ENCODE results near the gene PITRM1. TPM values are rescaled to one million over a fixed set of nuclear protein-coding genes. Genes with fewer than 3 reads are reported as not detected.

The PITRM1 gene
- total and polyA plus RNA-seq, 8 donors: 68.1 to 85.6 (median 71.8) TPM

DNA sequence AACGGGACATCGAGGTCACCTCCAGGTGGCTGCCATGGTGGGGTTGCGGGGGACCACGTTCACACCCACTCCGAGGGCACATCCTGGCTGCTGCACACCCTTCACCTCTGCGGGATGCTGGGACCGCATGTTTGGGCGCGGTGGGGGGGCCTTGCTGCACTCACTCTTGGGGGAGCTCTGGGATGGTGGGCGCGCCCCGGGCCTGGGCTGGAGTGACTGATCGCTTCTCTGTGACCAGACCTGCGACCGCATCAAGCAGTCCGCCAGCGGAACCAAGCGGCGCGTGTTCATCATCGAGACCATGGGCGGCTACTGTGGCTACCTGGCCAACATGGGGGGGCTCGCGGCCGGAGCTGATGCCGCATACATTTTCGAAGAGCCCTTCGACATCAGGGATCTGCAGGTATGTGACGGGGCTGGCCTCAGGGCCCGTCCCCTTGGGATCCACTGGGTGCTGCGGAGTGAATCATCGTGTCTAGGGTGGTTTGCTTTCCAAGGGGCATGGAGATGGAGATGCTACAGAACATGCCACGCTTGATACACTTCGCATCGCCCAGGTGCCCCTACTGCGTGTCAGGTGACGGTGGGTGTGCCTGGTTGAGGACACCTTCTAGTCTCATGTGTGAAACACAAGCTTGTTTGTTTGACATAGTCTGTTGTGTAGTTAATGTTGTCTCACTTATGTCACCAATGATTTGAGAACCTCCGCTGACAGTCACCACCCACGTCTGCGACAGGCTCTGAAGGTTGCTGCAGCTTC lies 42.8 kb downstream of the PITRM1 start:
- peaks cover 0 to 10% of the 10 kb centered on the region in 2 donors for H3K9me3 ChIP-seq
- intact Hi-C loops (cut with DNase I): no loop called here
- H3K4me1 ChIP-seq: no peaks in the 10 kb centered on the region
- H3K4me3 ChIP-seq: no peak overlapping the region
- TF ChIP-seq, protein P1, sequence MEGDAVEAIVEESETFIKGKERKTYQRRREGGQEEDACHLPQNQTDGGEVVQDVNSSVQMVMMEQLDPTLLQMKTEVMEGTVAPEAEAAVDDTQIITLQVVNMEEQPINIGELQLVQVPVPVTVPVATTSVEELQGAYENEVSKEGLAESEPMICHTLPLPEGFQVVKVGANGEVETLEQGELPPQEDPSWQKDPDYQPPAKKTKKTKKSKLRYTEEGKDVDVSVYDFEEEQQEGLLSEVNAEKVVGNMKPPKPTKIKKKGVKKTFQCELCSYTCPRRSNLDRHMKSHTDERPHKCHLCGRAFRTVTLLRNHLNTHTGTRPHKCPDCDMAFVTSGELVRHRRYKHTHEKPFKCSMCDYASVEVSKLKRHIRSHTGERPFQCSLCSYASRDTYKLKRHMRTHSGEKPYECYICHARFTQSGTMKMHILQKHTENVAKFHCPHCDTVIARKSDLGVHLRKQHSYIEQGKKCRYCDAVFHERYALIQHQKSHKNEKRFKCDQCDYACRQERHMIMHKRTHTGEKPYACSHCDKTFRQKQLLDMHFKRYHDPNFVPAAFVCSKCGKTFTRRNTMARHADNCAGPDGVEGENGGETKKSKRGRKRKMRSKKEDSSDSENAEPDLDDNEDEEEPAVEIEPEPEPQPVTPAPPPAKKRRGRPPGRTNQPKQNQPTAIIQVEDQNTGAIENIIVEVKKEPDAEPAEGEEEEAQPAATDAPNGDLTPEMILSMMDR (IDR thresholded peaks at IDR 0.05): no peak
- DNase-seq (peak in 1 of 4 donors; percentile 76), ATAC-seq (no peak)
- H3K27me3 ChIP-seq: no peaks in the 10 kb centered on the region
- no peak overlapping the region for H3K27ac ChIP-seq
- H3K36me3 ChIP-seq: peaks cover 0 to 79% of the 10 kb centered on the region in 2 donors

DNA sequence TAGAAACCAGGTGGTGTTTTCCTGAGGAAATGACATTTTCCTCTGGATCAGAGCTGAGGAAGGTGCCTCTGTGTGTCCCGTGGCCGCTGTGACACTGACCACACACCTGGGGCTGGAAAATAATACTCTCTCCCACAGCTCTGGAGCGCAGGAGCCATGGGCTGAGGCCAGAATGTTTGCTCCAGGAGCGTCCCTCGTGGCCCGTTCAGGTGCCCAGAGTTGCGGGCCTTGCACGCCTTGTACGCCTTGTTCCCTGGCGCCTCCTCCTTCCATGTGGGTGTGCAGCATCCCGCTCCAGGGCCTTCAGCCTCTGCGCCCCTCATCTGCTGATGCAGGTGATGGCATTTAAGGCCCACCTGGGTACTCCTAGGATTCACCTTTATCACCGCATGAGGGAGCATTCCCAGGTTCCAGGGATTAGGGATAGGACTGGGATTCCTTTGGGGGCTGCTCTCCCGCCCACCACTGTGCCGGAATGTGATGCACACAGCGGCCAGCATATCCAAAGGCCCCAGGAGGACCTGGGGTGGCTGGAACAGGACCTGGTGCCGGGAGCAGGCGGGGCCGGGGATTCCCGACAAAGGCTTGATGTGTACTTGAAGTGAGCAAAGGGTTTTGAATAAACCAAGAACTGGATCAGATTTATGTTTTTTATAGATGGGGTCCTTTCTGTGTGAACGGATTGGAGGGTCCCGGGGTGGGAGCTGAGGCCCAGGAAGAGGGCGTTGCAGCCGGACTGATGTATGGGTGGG lies 44.0 kb downstream of the PITRM1 start:
- H3K4me1 ChIP-seq: no peaks in the 10 kb centered on the region
- TF ChIP-seq, protein P1 (IDR thresholded peaks at IDR 0.05): no peak
- peaks cover 0 to 79% of the 10 kb centered on the region in 2 donors for H3K36me3 ChIP-seq
- no peak overlapping the region for H3K27ac ChIP-seq
- no peak overlapping the region for H3K4me3 ChIP-seq
- DNase-seq (peak in 1 of 4 donors; percentile 63), ATAC-seq (no peak)
- H3K9me3 ChIP-seq: peaks cover 0 to 10% of the 10 kb centered on the region in 2 donors
- H3K27me3 ChIP-seq: no peaks in the 10 kb centered on the region
- intact Hi-C loops (cut with DNase I): no loop called here

DNA sequence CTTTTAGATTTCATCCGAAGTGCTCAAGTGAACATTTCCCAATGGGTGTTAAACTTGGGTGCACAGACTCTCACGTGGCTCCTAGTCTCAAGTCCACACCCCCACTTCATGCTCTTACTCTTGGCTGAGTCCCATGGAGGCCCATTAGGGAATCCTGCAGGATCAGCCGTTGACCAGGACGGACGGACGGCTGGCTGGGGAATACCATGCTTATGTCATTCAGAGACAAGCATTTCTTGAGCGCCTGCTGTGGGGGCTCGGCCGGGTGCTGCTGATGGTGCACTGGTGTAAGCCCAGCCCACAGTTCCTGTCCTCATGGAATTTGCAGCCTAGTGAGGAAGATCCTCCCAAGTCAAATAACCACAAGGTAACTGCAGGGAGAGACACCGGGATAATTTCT lies 44.7 kb downstream of the PITRM1 start:
- Histone ChIP-seq H3K9me3 (peaks cover 0 to 10% of the 10 kb centered on the region in 2 donors), H3K4me3 (no peak overlapping the region), H3K36me3 (peaks cover 0 to 79% of the 10 kb centered on the region in 2 donors), H3K27ac (no peak overlapping the region), H3K4me1 (no peaks in the 10 kb centered on the region), H3K27me3 (no peaks in the 10 kb centered on the region)
- ATAC-seq (peak; percentile 13), DNase-seq (peak in 1 of 4 donors; percentile 12)
- intact Hi-C loops (cut with DNase I): no loop called here
- TF ChIP-seq, protein P1 (IDR thresholded peaks at IDR 0.05): no peak

DNA sequence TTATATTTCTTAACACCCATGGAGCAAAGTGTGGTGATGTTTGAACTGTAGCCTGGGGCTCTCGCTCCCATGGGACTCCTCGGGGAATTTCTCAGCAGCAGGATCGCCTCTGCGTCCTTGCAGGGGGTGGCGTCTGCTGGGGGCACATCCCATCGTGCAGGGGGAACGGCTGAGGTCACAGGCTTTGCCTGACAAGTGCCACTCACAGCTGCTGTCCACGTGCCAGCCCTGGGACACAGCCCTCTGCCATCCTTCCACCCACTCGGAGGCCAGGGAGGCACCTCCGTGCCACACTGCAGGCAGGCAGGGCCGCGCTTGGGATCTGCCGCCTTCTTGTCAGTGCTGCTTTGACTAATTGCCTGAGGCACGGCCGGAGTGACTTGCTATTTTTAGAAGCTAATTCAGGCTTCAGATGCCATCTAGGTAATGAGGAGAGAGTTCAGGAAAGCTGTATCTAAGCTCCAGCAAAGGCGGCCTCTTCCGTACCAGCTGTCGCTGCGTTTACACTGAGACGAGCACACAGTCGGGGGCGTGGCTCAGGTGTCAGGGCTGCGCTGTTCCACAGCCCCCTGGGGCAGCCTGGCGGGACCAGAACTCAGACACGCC lies 45.7 kb downstream of the PITRM1 start:
- peak in 1 of 4 donors; percentile 68 for DNase-seq
- peak; percentile 60 for ATAC-seq
- H3K4me1 ChIP-seq: no peaks in the 10 kb centered on the region
- H3K27me3 ChIP-seq: no peaks in the 10 kb centered on the region
- intact Hi-C loops (cut with DNase I): no loop called here
- no peak overlapping the region for H3K27ac ChIP-seq
- H3K36me3 ChIP-seq: peaks cover 0 to 79% of the 10 kb centered on the region in 2 donors
- H3K4me3 ChIP-seq: no peak overlapping the region
- H3K9me3 ChIP-seq: peaks cover 0 to 10% of the 10 kb centered on the region in 2 donors
- TF ChIP-seq, protein P1 (IDR thresholded peaks at IDR 0.05): no peak

DNA sequence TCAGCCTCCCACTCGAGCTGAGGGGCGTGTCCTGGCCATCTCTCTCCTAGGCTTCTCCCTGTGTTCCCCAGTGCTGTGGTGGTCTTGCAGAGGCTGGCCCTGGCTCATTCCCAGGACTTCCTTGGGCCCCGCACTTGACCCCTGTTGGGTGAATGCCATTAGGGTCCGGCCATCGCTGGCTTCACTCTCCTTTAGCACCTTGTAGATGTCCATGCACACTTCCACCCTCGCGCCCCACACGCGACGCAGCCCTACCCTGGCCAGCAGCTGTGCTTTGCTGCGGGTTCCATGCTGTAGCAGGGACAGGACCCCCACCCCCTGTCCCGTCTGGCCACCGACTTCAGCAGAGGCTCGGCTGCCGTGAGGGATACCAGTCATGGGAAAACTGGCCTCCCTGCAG lies 46.3 kb downstream of the PITRM1 start:
- Histone ChIP-seq H3K9me3 (peaks cover 0 to 10% of the 10 kb centered on the region in 2 donors), H3K4me1 (no peaks in the 10 kb centered on the region), H3K27me3 (no peaks in the 10 kb centered on the region), H3K36me3 (peaks cover 0 to 74% of the 10 kb centered on the region in 2 donors), H3K27ac (no peak overlapping the region), H3K4me3 (no peak overlapping the region)
- DNase-seq: peak in 1 of 4 donors; percentile 69
- ATAC-seq: no peak
- intact Hi-C loops (cut with DNase I): no loop called here
- TF ChIP-seq, protein P1 (IDR thresholded peaks at IDR 0.05): no peak

Data from left lung (tissue), 10 donors.